Myometrial cell (primary cell): ENCODE results near the gene C5orf22. TPM values are rescaled to one million over a fixed set of nuclear protein-coding genes. Genes with fewer than 3 reads are reported as not detected.

ENCODE experiments used
- total RNA-seq: library from RNA; depleted of rRNA; stranded (reverse); fragments of >200 nt; gene quantifications from 2 replicates; pipeline ENCODE4 v1.2.3, GENCODE V29; 2015

Gene C5orf22
- 9.8 and 14.9 TPM in 2 replicates for total RNA-seq

DNA sequence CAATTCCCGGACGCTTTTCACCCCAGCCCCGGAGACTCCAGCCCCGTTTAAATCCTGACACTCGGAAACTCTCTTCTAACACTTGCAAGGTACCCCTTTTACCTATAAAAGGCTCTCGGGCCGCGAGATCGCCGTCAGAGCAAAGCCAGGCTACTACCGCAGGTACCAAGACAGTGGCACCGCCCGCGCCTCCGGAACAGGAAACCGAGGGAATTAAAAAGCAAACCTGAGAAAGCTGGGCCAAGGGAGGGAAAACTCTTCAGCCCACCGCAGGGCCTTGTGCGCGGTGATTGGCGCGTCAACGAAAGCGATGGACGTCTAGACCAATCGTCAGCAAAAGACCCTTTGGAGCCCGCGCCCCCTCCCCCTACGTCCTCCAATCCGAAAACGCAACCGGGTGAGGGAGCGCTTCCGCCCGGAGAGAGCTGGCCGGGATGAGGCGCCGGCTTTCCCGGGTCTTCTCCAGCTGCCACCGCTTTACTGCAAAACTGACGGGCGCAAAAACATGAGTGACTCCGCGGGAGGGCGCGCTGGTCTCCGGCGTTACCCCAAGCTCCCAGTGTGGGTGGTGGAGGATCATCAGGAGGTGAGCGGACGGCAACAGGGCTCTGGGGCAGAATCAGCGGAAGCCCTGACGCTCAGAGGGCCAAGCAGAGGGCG is at the start of gene C5orf22, which contains the start of gene DROSHA:
Gene C5orf22 (plus strand): TSS at position 414 of the 660 bp plus-strand sequence. CDS start 92 bp downstream, at position 506.
Gene DROSHA (minus strand): TSS at position 206 of the 660 bp plus-strand sequence. CDS start 3,034 bp downstream, outside the sequence.

Other genes with a start within 250 kb of the C5orf22 start
- 34.3 and 49.3 TPM in 2 replicates for gene DROSHA, start 208 bp upstream of the C5orf22 start, total RNA-seq
- 1.2 and 1.4 TPM in 2 replicates for gene PDZD2, start 106.8 kb downstream of the C5orf22 start, total RNA-seq